ENCODE measurements around the gene ZNF697.

The ZNF697 gene

GRCh38 chr1:119660253-119661083, 12.4 kb upstream of the ZNF697 start:
- DNase-seq: peak; percentile 59

DNA sequence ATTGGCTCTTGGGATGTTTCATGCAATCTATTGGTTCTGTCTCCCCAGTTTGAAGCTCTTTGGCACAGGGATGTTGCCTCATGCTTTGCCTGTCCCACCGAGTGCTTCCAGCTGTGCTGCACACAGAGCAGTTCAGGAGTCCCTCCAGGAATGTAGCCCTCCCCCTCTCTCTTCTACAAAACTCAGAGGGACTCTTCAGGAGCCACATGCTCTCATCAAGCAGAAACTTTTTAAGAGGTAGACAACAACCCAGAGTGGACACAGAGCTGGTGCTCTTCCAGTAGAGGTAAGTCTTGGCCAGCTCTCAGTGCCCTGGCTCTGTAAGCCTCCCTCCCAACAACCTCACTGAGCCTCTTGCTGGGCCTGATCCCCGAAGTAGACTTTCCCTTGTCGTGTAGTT, 11.6 kb upstream of the ZNF697 start:
- no peak for DNase-seq

GRCh38 chr1:119656410-119656955, 8.4 kb upstream of the ZNF697 start:
- DNase-seq: no peak

DNA sequence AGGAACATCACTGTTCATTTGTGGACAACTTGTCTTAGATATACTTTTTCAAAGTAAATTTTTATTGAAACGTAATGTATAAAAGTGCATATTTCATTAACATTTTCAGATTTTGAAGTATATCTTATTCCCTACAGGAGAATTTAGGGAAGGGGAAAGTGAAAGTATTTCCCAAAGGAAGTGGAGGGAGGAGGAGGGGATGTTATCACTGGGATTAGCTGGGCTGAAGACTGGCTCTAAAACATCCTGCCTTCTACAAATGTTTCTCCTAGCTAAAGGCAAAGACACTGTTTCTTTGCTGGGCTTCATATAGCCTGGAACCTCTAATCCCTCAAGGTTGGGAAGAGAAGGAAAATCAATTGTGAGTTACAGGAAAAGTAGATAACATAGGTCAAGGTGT, 7.1 kb upstream of the ZNF697 start:
- DNase-seq: no peak

GRCh38 chr1:119653839-119654170, 5.7 kb upstream of the ZNF697 start:
- no peak for DNase-seq

- DNase-seq: no peak
Observed at GRCh38 chr1:119653135-119653838, 5.2 kb upstream of the ZNF697 start.

DNA sequence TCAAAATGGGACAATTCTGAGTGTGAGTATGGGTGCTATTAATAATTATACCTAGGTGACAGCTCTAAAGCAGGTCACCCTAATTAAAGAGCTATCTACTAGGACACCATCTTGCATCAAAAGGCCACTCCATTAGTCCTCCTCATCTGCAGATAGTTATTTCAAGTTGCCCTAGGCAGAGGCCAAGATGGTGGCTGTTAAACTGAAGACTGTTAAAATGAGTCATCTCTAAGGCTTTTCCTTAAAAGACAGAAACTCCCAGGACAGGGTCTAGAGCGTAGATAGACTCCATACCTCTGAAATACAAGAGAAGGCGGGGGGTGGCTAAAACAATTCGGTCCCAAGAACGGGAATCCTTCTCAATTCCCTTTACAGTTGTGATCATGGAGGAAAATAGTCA, 4.5 kb upstream of the ZNF697 start:
- no peak for DNase-seq

DNA sequence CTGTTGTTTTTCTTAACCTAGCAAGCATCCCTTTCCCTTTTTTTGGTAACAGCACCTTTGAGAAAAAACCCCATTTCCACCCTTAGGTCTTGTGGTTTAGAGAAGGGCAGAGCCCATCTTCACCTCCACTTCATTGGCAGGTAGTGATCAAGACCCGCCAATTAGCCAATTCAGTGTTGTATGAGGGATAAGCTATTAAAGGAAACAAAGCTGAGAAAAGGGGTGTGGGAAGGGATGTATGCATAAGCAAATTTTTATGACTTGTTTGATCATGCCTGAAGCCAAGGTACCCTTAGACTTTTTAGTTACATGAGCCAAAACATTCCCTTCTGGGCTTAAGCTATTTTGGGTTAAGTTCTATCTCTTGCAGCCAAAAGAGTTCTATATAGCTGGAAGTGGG, 3.6 kb upstream of the ZNF697 start:
- DNase-seq: no peak

DNA sequence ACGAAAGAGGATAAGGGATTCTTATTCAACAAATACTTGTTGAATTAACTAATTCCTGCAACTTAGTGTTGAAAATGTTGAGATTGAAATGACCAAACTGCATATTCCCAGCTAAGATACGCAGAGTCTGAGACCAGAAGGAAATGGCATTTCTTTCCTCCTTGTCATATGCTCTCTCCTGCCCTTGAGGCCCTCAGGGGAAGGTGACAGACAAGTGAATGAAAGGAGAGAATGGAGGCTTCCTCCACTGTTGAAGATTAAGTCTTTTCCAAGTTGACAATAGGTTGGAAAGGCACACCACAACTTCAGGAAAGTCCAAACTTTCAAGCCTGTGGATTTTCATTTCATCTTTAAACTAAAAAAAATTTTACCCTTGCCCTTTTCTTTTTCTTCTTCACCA, 3.1 kb upstream of the ZNF697 start:
- no peak for DNase-seq

GRCh38 chr1:119648620-119649004, 546 bp upstream of the ZNF697 start:
- no peak for DNase-seq

DNA sequence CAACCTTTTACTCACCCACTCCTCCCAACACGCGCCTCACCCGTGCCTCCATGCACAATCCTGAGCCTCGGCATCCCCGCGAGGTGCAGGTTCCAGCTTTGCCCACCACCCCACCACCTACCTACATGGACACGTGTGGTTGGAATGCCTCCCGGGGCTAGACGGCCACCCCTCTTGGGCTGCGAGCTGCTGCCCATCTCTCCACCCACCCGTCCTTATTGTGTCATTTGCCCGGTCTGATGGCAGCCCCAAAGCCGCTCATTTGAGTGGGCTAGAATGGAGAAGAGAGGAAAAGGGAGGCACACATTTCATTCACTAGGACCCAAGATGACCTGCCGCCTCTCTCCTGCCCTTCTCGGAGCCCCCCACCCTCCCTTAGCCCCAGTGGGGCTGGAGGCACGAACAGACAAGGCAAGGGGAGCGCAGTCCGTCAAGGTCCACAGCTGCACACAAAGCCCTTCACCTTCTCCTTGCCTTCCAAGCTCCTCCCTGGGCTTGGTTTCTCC, 785 bp downstream of the ZNF697 start:
- DNase-seq: peak; percentile 47

DNA sequence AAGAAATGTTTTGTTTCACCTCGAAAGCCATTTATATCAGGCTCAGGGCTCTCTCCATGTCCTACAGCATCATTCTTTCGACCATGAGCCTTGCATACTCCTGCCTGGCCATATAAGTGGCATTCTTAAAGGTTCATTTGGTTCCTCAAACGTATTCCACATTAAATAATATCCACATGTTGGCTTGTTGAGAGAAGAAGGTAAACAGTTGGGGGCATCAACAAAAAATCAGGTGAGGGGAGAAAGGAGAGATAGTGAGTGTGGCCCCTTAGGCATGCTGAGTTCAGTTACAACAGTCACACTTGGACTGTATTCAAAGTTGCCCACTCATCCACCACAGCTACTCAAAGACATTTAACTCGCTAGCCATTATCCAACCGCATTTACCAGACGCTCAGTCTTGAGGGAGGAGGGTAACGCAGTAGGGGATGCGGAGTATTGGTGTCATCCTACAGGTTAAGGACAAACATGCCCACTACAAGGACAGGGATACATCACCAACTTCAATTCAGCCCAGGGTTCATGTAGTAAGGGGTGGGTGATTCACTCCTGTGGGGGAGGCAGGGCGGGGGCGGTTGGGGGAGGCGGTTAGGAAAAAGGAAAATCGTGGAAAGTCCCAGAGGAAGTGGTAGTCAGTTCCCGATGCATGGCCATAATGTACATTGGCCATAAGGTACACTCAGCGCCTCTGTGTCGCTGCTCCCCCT, 1.4 kb downstream of the ZNF697 start:
- DNase-seq: peak; percentile 47

- DNase-seq: no peak
Observed at GRCh38 chr1:119639109-119639508, 9.0 kb downstream of the ZNF697 start.

- DNase-seq: peak; percentile 4
Observed at GRCh38 chr1:119637710-119638109, 10.4 kb downstream of the ZNF697 start.

DNA sequence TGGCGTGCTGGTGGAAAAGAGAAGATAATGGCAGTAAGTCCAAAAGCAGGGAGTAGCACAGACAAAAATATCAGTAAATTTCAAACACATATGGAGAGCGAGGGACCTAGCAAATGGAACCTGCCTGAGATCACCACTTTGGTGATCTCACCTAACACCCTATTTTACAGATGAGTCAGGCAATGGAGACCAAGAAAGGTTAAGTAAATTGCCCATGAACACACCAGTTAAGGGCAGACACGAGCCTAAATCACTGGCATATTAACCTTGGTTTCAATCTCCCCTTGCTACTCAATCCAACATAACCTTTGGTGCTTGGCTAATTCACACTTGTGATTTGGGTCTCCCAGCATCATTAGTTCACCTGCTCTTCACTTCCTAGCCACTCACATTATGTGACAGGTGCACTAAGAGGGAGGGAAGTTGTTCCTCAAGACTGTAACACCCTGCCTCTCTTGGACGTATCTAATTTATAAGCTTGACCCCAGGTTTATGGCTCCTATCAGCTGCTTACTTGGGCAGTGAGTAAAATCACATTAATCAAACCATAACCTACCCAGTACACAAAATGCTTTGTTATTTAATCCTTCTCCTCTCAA, 11.5 kb downstream of the ZNF697 start:
- DNase-seq: no peak

- DNase-seq: no peak
Observed at GRCh38 chr1:119635811-119636390, 12.2 kb downstream of the ZNF697 start.

GRCh38 chr1:119634016-119634415, 14.1 kb downstream of the ZNF697 start:
- no peak for DNase-seq

GRCh38 chr1:119633575-119633974, 14.5 kb downstream of the ZNF697 start:
- no peak for DNase-seq

DNA sequence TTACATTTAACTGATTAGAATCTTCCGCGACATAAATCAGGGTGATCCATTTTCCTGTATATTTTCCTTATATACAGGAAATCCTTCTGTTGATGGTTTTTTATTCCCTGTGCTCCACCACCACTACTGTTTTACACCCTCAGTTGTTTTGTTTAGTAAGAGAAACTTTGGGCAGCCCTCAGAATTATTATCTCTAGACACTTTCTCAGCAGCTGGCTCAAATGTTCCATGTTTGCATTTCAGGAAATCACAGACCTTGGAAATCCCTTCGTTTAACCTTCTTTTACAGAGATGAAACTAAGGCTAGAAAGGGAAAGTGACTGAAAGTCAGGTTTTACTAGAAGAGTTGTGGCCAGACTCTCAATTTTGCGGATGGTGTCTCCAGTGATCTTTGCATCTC, 15.2 kb downstream of the ZNF697 start:
- DNase-seq: no peak

- no peak for DNase-seq
Observed at GRCh38 chr1:119632103-119632490, 16.0 kb downstream of the ZNF697 start.

DNA sequence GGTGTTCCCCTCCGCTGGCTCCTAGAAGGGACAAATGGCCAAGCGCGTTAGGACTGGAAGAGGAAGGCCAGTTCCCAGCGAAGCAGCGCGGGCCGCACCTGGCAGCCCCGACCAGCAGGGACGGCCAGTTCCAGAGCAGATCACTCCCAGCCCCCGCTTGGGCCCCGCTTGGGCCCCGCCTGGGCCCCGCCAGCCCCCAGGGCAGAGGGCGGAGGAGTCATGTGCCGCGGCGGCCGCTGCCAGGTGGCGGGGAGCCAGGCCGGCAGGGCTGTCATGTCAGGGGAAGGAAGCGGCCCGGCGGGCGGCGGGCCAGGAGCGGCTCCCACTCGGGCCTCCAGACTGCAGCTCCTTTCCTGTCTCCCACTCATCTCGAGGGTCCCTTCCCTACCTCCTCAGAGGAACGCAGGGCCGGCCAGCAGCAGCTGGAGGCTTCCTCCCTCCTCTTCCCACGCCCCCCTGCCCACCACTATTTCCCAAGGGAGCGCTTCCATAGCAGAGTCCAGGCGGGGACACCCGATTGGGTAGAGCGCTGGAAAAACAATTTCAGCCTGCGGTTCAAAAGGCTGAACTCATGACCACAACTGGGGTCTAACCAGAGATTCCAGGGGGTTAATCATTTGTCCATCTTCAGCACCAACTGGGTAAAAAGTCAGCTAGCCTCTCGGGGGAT, 16.5 kb downstream of the ZNF697 start:
- DNase-seq: no peak

- no peak for DNase-seq
Observed at GRCh38 chr1:119631086-119631432, 17.0 kb downstream of the ZNF697 start.
